ENCODE results near the gene TSNAXIP1. TPM values are rescaled to one million over a fixed set of nuclear protein-coding genes. Genes with fewer than 3 reads are reported as not detected.
A peak's percentile ranks its signal among the peaks of the same experiment; 100 is the strongest.

The TSNAXIP1 gene
- total RNA-seq, 2 experiments from 2014 or later = 0.20 to 0.25 TPM

DNA sequence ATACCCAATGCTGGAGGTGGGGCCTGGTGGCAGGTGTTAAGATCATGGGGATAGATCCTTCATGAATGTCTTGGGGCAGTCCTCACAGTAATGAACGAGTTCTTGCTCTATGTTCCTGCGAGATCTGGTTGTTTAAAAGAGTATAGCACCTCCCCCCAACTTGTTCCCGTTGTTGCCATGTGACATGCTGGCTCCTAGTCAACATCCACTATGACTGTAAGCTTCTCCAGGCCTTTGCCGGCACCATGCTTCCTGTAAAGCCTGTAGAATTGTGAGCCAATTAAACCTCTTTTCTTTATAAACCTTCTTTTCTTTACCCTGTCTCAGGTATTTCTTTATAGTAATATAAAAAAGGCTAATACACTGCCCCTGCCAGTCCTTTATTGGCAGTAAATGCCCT, 33.6 kb upstream of the TSNAXIP1 start:
- H3K4me3 Mint-ChIP-seq = no peak overlapping the region
- POLR2A ChIA-PET = interaction anchor here (1.0 kb wide), 1 partner anchor 70 kb away, joined by 3 read pairs; no protein-coding TSS in a partner anchor
- no peak for DNase-seq
- no peak overlapping the region for H3K27ac Mint-ChIP-seq
- H3K27me3 Mint-ChIP-seq = no peaks in the 10 kb centered on the region
- peaks cover 24% of the 10 kb centered on the region for H3K36me3 Mint-ChIP-seq (ENCODE audit: low read depth)
- no peaks in the 10 kb centered on the region for H3K9me3 Mint-ChIP-seq
- CTCF ChIA-PET = no interaction called here
- no peaks in the 10 kb centered on the region for H3K4me1 Mint-ChIP-seq

DNA sequence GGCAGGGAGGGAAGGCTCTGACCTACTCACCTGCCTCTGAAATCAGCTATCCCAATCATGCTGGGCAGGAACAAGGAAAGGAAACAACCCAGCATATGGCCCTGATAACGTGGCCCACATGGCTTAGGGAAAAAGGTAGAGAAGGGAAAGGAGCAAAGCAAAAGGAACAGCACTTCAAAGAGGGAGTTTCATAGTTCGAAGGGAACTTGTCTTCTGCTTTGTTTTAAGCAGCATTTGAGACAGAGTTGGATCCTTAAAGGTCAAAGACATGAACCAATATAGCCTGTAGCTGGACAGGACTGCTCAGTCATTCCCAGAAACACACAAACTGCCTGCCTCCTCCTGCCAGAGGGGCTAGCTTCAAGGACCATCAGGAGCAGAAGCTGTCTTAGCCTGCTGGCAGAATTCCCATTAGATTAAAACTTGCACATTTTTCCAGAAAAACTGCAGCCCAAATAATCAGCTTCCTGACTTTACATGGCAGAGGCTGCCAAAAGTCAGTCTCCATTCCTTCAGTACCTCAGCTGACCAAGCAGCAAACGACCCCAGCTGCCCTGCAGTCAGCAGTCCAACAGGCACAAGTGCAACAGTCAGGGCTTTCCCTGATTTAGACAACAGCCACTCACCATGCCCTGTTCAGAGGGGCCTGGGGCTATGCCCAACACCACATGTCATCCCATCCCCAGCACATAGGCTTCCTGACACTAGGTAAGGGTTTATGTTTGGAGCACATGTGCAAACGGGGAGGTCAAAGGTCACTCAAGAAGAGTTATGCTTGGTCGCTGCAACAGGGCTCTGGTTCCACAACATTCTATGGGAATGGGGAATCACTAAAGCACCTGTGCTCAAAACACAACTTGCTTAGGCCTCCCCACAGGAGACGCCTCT, 32.9 kb upstream of the TSNAXIP1 start:
- no peaks in the 10 kb centered on the region for H3K9me3 Mint-ChIP-seq
- no peak for DNase-seq
- no peak overlapping the region for H3K27ac Mint-ChIP-seq
- no peaks in the 10 kb centered on the region for H3K27me3 Mint-ChIP-seq
- peaks cover 24% of the 10 kb centered on the region for H3K36me3 Mint-ChIP-seq (ENCODE audit: low read depth)
- no peak overlapping the region for H3K4me3 Mint-ChIP-seq
- H3K4me1 Mint-ChIP-seq = peaks cover 2% of the 10 kb centered on the region
- POLR2A ChIA-PET = interaction anchor here (1.0 kb wide), 1 partner anchor 70 kb away, joined by 3 read pairs; no protein-coding TSS in a partner anchor
- CTCF ChIA-PET = interaction anchor here (1.1 to 1.3 kb wide), 2 partner anchors 43 to 104 kb away, joined by 3 to 4 read pairs; no protein-coding TSS in a partner anchor

DNA sequence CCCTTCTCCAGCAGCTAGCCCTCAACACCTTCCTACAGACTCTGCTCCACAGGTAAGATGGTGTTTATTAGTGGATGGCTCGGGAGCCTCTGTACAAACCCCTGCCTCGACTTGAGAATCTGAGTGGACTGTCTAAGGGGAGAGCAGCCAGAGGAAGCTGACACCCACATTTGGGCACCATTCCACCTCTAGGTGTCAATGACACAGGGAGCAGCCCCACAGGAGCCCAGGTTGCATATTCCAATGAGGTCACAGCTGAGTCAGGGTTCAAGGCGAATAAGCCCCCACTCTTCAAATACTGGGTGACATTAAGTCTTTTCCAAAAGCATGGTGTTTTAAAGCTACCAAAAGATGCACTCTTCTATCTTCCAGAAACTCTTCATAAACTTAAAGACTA, 32.2 kb upstream of the TSNAXIP1 start:
- no peak for DNase-seq
- H3K4me3 Mint-ChIP-seq = no peak overlapping the region
- H3K4me1 Mint-ChIP-seq = peaks cover 2% of the 10 kb centered on the region
- H3K36me3 Mint-ChIP-seq (ENCODE audit: low read depth) = peaks cover 24% of the 10 kb centered on the region
- no peaks in the 10 kb centered on the region for H3K9me3 Mint-ChIP-seq
- H3K27me3 Mint-ChIP-seq = no peaks in the 10 kb centered on the region
- no peak overlapping the region for H3K27ac Mint-ChIP-seq
- CTCF ChIA-PET = interaction anchor here (1.1 to 1.3 kb wide), 2 partner anchors 42 to 104 kb away, joined by 3 to 4 read pairs; no protein-coding TSS in a partner anchor
- POLR2A ChIA-PET = no interaction called here

DNA sequence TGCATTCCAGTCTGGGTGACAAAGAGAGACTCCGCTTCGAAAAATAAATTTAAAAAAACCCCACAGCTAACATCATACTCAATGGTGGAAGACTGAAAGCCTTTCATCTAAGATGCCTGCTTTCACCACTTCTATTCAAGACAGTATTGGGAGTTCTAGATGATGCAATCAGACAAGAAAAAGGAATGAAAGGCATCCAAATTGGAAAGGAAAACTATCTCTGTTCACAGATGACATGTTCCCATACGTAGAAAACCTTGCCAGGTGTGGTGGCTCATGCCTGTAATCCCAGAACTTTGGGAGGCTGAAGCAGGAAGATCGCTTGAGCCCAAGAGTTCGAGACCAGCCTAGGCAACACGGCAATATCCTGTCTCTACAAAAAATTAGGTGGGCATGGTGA, 31.4 kb upstream of the TSNAXIP1 start:
- CTCF ChIA-PET = interaction anchor here (1.1 to 1.3 kb wide), 2 partner anchors 41 to 105 kb away, joined by 3 to 4 read pairs; no protein-coding TSS in a partner anchor
- Mint-ChIP-seq H3K27me3 (no peaks in the 10 kb centered on the region), H3K27ac (no peak overlapping the region), H3K4me1 (peaks cover 9% of the 10 kb centered on the region), H3K36me3 (ENCODE audit: low read depth) (peaks cover 23% of the 10 kb centered on the region), H3K9me3 (no peaks in the 10 kb centered on the region), H3K4me3 (no peak overlapping the region)
- POLR2A ChIA-PET = no interaction called here
- DNase-seq = no peak

DNA sequence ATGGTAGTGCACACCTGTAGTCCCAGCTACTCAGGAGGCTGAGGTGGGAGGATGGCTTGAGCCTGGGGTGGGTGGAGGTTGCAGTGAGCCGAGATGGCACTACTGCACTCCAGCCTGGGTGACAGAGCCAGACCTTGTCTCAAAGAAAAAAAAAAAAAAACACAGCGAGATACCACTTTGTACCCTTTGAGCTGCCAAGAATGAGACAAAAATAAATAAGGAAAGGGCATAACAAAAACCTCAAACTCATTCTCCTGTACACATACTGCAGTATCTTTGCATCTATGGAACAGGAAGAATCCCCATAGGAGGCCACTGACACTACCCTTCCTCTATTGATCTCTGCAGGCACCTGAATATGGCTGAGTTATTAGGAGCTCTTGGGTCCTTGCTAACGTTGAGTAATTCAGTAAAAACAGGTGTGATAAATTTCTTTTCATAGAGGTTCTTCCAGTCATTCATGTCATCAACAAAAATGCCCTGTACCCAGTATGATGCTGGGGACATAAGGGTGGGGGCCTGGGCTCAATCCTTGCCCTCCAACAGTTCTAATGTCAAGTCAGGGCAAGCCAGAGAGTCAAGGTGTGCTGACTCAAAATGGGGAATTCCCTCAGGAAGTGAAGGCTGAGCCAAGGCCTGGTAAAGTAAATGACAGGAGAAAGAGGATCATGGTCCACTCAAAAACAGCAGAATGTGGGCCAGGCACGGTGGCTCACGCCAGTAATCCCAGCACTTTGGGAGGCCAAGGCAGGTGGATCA, 27.3 kb upstream of the TSNAXIP1 start:
- Mint-ChIP-seq H3K4me1 (peaks cover 24% of the 10 kb centered on the region), H3K9me3 (no peaks in the 10 kb centered on the region), H3K27ac (no peak overlapping the region), H3K4me3 (no peak overlapping the region), H3K36me3 (ENCODE audit: low read depth) (peaks cover 12% of the 10 kb centered on the region), H3K27me3 (no peaks in the 10 kb centered on the region)
- ChIA-PET POLR2A (interaction anchor here (1.0 to 2.5 kb wide), 2 partner anchors 22 to 61 kb away, joined by 3 to 10 read pairs; partner anchors contain the start of gene GFOD2), CTCF (interaction anchor here (0.8 to 1.5 kb wide), 4 partner anchors 9 to 105 kb away, joined by 3 to 7 read pairs (median 3); partner anchors contain the start of gene RANBP10)
- no peak for DNase-seq

DNA sequence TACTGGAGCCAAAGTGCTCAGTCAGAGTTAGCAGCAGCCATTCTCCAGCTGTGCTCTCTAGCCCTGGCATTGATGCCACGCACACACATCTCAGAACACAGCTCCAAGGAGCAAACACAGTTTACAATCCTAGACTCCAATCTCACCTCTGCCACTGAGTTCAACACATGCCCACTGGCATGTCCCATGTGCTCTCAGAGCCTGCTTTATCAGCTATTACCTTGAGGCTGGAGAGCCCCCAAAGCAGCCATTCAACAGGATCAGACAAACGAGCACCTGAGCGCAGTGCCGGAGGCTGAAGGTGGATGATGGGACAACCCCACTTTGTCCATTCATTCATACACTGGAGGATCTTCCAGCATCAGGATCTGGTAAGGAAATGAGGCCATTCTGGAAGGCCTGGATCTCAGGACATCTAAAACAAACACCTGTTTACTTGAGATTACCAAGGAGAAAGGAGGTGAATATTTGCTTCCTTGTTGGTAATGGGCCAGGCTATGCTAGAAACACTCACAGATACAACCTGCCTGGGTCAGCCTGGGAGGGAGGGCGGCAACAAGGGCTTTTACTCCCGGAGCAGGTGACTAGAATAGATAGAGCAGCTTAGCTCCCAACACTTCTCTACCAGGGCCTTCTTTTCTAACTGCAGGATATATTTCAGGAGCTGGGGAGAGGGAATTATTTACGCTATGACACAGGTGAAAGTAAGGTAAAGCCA, 25.7 kb upstream of the TSNAXIP1 start:
- DNase-seq = no peak
- no peak overlapping the region for H3K4me3 Mint-ChIP-seq
- peaks cover 24% of the 10 kb centered on the region for H3K4me1 Mint-ChIP-seq
- H3K27ac Mint-ChIP-seq = peak overlapping the region; percentile 53
- H3K36me3 Mint-ChIP-seq (ENCODE audit: low read depth) = peaks cover 12% of the 10 kb centered on the region
- ChIA-PET POLR2A (interaction anchor here (1.0 to 2.5 kb wide), 5 partner anchors 15 to 155 kb away, joined by 3 to 10 read pairs (median 5); partner anchors contain the start of genes PSMB10, RANBP10 and TSNAXIP1), CTCF (interaction anchor here (0.5 to 1.6 kb wide), 9 partner anchors 11 to 409 kb away, joined by 3 to 8 read pairs (median 3); partner anchors contain the start of genes RANBP10 and TSNAXIP1)
- no peaks in the 10 kb centered on the region for H3K27me3 Mint-ChIP-seq
- no peaks in the 10 kb centered on the region for H3K9me3 Mint-ChIP-seq

DNA sequence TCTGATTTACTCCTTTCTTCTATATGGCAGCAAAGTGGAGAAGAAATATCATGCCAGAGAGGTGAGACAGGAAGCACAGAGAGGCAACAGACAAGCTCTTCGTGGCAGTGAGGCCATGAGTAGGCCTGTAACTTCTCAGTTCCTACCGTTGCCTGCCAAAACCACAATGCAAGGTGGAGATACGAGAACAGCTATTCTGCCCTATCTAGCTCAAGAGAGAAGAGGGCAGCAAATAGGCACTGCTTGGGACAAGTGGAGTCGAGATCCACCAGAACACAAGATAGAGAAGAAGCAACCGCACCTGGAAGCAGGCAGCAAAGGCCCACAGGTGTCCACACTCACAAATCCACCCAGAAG, 25.1 kb upstream of the TSNAXIP1 start:
- Mint-ChIP-seq H3K4me3 (no peak overlapping the region), H3K4me1 (peaks cover 26% of the 10 kb centered on the region), H3K27ac (peak overlapping the region; percentile 53), H3K36me3 (ENCODE audit: low read depth) (peaks cover 12% of the 10 kb centered on the region), H3K27me3 (no peaks in the 10 kb centered on the region), H3K9me3 (no peaks in the 10 kb centered on the region)
- ChIA-PET POLR2A (interaction anchor here (1.0 to 2.5 kb wide), 5 partner anchors 16 to 154 kb away, joined by 3 to 10 read pairs (median 5); partner anchors contain the start of genes PSMB10, RANBP10 and TSNAXIP1), CTCF (interaction anchor here (0.6 to 1.6 kb wide), 6 partner anchors 25 to 261 kb away, joined by 3 to 8 read pairs (median 4); partner anchors contain the start of genes RANBP10 and TSNAXIP1)
- DNase-seq = peak; percentile 35

DNA sequence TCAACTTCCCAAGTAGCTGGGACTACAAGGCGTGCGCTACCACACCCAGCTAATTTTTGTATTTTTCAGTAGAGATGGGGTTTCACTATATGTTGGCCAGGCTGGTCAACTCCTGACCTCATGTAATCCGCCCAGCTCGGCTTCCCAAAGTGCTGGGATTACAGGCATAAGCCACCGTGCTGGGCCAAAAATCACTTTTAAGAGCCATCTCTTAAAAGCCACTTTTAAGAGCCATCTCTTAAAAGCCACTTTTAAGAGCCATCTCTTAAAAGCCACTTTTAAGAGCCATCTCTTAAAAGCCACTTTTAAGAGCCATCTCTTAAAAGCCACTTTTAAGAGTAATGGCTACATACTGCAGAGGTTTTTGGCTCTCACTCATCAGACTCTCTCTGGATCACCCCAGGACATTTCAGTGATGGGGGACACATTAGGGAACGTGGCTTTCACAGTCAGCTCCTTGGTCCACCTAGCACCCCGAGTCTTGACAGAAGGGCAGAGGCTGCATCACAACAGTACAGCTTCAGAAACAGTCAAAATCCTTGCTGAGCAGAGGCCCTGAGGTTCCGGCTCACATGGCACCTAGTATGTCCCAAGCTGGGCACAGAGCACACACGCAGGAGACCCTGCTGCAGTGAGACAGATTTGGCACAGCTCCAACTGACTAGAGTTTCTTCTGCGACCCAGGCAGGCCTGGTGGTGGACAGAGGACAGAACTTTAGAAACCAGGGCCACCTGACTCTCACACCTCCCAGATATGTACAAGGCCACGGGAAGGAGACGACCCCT, 23.9 kb upstream of the TSNAXIP1 start:
- DNase-seq = no peak
- Mint-ChIP-seq H3K9me3 (no peaks in the 10 kb centered on the region), H3K27ac (no peak overlapping the region), H3K36me3 (ENCODE audit: low read depth) (peaks cover 12% of the 10 kb centered on the region), H3K4me1 (peaks cover 26% of the 10 kb centered on the region), H3K4me3 (no peak overlapping the region), H3K27me3 (no peaks in the 10 kb centered on the region)
- ChIA-PET CTCF (interaction anchor here (0.6 kb wide), 1 partner anchor 168 kb away, joined by 3 read pairs; no protein-coding TSS in a partner anchor), POLR2A (interaction anchor here (0.9 kb wide), 1 partner anchor 63 kb away, joined by 4 read pairs; the partner anchor contains the start of gene GFOD2)

DNA sequence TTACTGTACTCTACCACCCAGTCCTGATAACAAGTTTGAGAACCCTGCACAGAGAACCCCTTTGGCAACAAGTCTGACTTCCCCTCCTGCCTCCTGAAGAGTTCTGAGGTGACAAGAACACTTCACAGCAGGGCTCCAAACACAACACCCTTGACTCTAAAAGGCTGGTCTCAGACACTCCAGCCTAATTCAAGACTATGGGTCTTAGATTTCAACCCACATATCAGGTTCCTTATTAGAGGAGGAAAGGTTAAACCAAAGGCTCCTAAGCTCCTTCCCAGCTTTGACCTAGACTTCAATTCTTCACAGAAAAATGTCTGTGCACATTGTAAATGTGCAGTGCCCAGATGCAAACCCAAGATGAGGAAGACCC, 23.4 kb upstream of the TSNAXIP1 start:
- Mint-ChIP-seq H3K9me3 (no peaks in the 10 kb centered on the region), H3K4me1 (peaks cover 25% of the 10 kb centered on the region), H3K27me3 (no peaks in the 10 kb centered on the region), H3K4me3 (no peak overlapping the region), H3K27ac (no peak overlapping the region), H3K36me3 (ENCODE audit: low read depth) (peaks cover 12% of the 10 kb centered on the region)
- POLR2A ChIA-PET = no interaction called here
- CTCF ChIA-PET = no interaction called here
- no peak for DNase-seq

DNA sequence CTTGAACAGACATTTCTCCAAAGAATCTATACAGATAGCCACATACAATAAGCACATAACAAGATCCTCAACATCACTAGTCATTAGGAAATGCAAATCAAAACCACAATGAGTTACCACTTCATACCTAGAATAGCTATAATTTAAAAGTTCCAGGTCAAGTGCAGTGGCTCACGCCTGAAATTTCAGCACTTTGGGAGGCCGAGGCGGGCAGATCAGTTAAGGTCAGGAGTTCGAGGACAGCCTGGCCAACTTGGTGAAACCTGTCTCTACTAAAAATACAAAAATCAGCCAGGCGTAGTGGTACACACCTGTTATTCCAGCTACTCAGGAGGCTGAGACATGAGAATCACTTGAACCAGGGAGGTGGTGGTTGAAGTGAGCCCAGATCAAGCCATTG, 20.2 kb upstream of the TSNAXIP1 start:
- no peaks in the 10 kb centered on the region for H3K9me3 Mint-ChIP-seq
- no peak overlapping the region for H3K4me3 Mint-ChIP-seq
- ChIA-PET CTCF (interaction anchor here (0.9 kb wide), 2 partner anchors 9 to 35 kb away, joined by 3 read pairs; no protein-coding TSS in a partner anchor), POLR2A (interaction anchor here (1.3 kb wide), 1 partner anchor 67 kb away, joined by 4 read pairs; the partner anchor contains the start of gene GFOD2)
- no peak overlapping the region for H3K27ac Mint-ChIP-seq
- no peaks in the 10 kb centered on the region for H3K27me3 Mint-ChIP-seq
- H3K36me3 Mint-ChIP-seq (ENCODE audit: low read depth) = peaks cover 5% of the 10 kb centered on the region
- DNase-seq = no peak
- H3K4me1 Mint-ChIP-seq = peaks cover 12% of the 10 kb centered on the region

DNA sequence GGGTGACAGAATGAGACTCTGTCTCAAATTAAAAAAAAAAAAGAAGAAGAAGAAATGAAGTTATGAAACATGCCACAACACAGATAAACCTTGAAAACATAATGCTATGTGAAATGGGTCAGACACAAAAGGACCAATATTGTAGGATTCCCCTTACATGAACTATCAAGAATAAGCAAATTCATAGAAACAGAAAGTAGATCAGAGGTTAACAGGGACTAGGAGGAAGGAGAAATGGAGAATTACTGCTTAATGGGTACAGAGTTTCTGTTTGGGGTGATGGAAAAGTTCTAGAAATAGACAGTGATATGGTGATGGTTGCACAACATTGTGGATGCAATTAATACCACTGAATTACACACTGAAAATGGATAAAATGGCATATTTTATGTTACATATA, 16.6 kb upstream of the TSNAXIP1 start:
- CTCF ChIA-PET = no interaction called here
- H3K27ac Mint-ChIP-seq = no peak overlapping the region
- no peaks in the 10 kb centered on the region for H3K9me3 Mint-ChIP-seq
- H3K27me3 Mint-ChIP-seq = no peaks in the 10 kb centered on the region
- H3K4me3 Mint-ChIP-seq = no peak overlapping the region
- POLR2A ChIA-PET = no interaction called here
- peaks cover 8% of the 10 kb centered on the region for H3K4me1 Mint-ChIP-seq
- no peaks in the 10 kb centered on the region for H3K36me3 Mint-ChIP-seq (ENCODE audit: low read depth)
- DNase-seq = no peak

Measured in activated CD4-positive, alpha-beta memory T cell treated with anti-CD3 and anti-CD28 coated beads, Interleukin-2, amount 10 ng/mL, durations not matched to agents 7 days and 5 days (primary cell).